GM19468 (cell line): ENCODE data around the gene ZFAND2A.
"Not testable (repeated sequence)": the region's sequence is repeated elsewhere in the genome, so short reads cannot be mapped to it uniquely, and the experiment has no call there.

Experiments used
- ATAC-seq: cut with Tn5 transposase; IDR thresholded peaks from one replicate; pipeline ENCODE4 v1.9.1; 2021; ENCODE audit warnings: mild to moderate bottlenecking, moderate library complexity, moderate number of reproducible peaks; ENCODE audit not compliant: unreplicated experiment; ENCODE audit errors: extremely low read depth

ZFAND2A gene

GRCh38 chr7:1127001-1127400 lies 33.0 kb downstream of the ZFAND2A start:
- ATAC-seq: no peak

GRCh38 chr7:1125603-1125969 lies 34.4 kb downstream of the ZFAND2A start:
- ATAC-seq: no peak

- no peak for ATAC-seq
Observed at GRCh38 chr7:1124816-1125602, 35.0 kb downstream of the ZFAND2A start.

- ATAC-seq: no peak
Observed at GRCh38 chr7:1124164-1124563, 35.8 kb downstream of the ZFAND2A start.

- no peak for ATAC-seq
Observed at GRCh38 chr7:1123715-1124114, 36.3 kb downstream of the ZFAND2A start.

- no peak for ATAC-seq
Observed at GRCh38 chr7:1122832-1123501, 37.0 kb downstream of the ZFAND2A start.

- ATAC-seq: no peak
Observed at GRCh38 chr7:1121886-1122831, 37.8 kb downstream of the ZFAND2A start.

GRCh38 chr7:1121476-1121875 lies 38.5 kb downstream of the ZFAND2A start:
- ATAC-seq: no peak

GRCh38 chr7:1120791-1121190 lies 39.2 kb downstream of the ZFAND2A start:
- no peak for ATAC-seq

- no peak for ATAC-seq
Observed at GRCh38 chr7:1119201-1119600, 40.8 kb downstream of the ZFAND2A start.

GRCh38 chr7:1117321-1117928 lies 42.6 kb downstream of the ZFAND2A start:
- ATAC-seq: no peak

GRCh38 chr7:1116383-1117008 lies 43.5 kb downstream of the ZFAND2A start:
- not testable (repeated sequence) for ATAC-seq

GRCh38 chr7:1115171-1116045 lies 44.6 kb downstream of the ZFAND2A start:
- ATAC-seq: not testable (repeated sequence)

GRCh38 chr7:1114505-1114904 lies 45.5 kb downstream of the ZFAND2A start:
- no peak for ATAC-seq

GRCh38 chr7:1114088-1114487 lies 45.9 kb downstream of the ZFAND2A start:
- no peak for ATAC-seq

GRCh38 chr7:1113548-1113885 lies 46.5 kb downstream of the ZFAND2A start:
- no peak for ATAC-seq

GRCh38 chr7:1112625-1113547 lies 47.1 kb downstream of the ZFAND2A start:
- ATAC-seq: no peak

GRCh38 chr7:1112109-1112508 lies 47.9 kb downstream of the ZFAND2A start:
- ATAC-seq: no peak
